Neuronal stem cell (in vitro differentiated cells): ENCODE measurements around the gene ITPR1.

Source experiments
- DNase-seq: peaks from one replicate; pipeline ENCODE4 v3.0.0-alpha.2; 2013; ENCODE audit warnings: low spot score
- H2AFZ ChIP-seq: one replicate; pipeline ENCODE4 v1.6.1; 2013; ENCODE audit warnings: mild to moderate bottlenecking, low read length, inconsistent platforms
- H2AK5ac ChIP-seq: 2 replicates; pipeline ENCODE4 v1.6.1; 2013; ENCODE audit warnings: low read depth, mild to moderate bottlenecking, inconsistent platforms, low read length, moderate library complexity, mixed read lengths
- H2BK120ac ChIP-seq: 2 replicates; pipeline ENCODE4 v1.6.1; 2013; ENCODE audit warnings: low read depth, mild to moderate bottlenecking, inconsistent platforms, low read length, moderate library complexity, mixed read lengths
- H2BK12ac ChIP-seq: one replicate; pipeline ENCODE4 v1.6.1; 2013; ENCODE audit warnings: low read length, inconsistent platforms
- H2BK15ac ChIP-seq: 2 replicates; pipeline ENCODE4 v1.6.1; 2013; ENCODE audit warnings: mild to moderate bottlenecking, low read length, inconsistent platforms, mixed read lengths
- H2BK5ac ChIP-seq: one replicate; pipeline ENCODE4 v1.6.1; 2013; ENCODE audit warnings: inconsistent platforms, mild to moderate bottlenecking, low read length, moderate library complexity
- H3K14ac ChIP-seq: one replicate; pipeline ENCODE4 v1.6.1; 2013; ENCODE audit warnings: low read length, inconsistent platforms
- H3K18ac ChIP-seq: 2 replicates; pipeline ENCODE4 v1.6.1; 2013; ENCODE audit warnings: low read length, inconsistent platforms
- H3K23ac ChIP-seq: 2 replicates; pipeline ENCODE4 v1.6.1; 2013; ENCODE audit warnings: low read depth, mild to moderate bottlenecking, mixed read lengths, low read length, inconsistent platforms; ENCODE audit not compliant: poor library complexity
- H3K27ac ChIP-seq: replicated peaks from 3 replicates; pipeline ENCODE4 v1.5.1; 2013; ENCODE audit warnings: low read length, inconsistent platforms
- H3K27me3 ChIP-seq, 3 experiments: 2 replicates each; pipeline ENCODE4 v1.6.1; 2013; ENCODE audit warnings: low read length in 3 of 3, mild to moderate bottlenecking in 2 of 3, inconsistent platforms in 1 of 3, low read depth in 1 of 3, mixed read lengths in 1 of 3, moderate library complexity in 1 of 3; ENCODE audit not compliant: control insufficient read depth in 3 of 3, insufficient read depth in 3 of 3
- H3K36me3 ChIP-seq, 2 donors: replicated peaks in 1 of 2; 2 replicates each; pipeline ENCODE4 v1.6.1; 2013; ENCODE audit warnings: low read length in 2 of 2; ENCODE audit not compliant: control insufficient read depth in 2 of 2, insufficient read depth in 2 of 2
- H3K4ac ChIP-seq: 2 replicates; pipeline ENCODE4 v1.6.1; 2013; ENCODE audit warnings: inconsistent platforms, mild to moderate bottlenecking, low read length, moderate library complexity
- H3K4me1 ChIP-seq, 2 donors: 1 replicate in 1 of 2; 2 replicates in 1 of 2; pipeline ENCODE4 v1.6.1; 2013; ENCODE audit warnings: low read length in 2 of 2, low read depth in 1 of 2; ENCODE audit not compliant: control insufficient read depth in 2 of 2, insufficient read depth in 1 of 2
- H3K4me2 ChIP-seq: one replicate; pipeline ENCODE4 v1.6.1; 2013; ENCODE audit warnings: mild to moderate bottlenecking, low read length, inconsistent platforms; ENCODE audit not compliant: insufficient read depth, poor library complexity, severe bottlenecking
- H3K4me3 ChIP-seq, 2 donors: 2 replicates each; pipeline ENCODE4 v1.5.1; 2013; ENCODE audit warnings: low read length in 2 of 2, mild to moderate bottlenecking in 2 of 2, inconsistent platforms in 1 of 2, moderate library complexity in 1 of 2
- H3K79me1 ChIP-seq: one replicate; pipeline ENCODE4 v1.6.1; 2013; ENCODE audit warnings: low read depth, mild to moderate bottlenecking, inconsistent platforms, low read length, moderate library complexity
- H3K9ac ChIP-seq: one replicate; pipeline ENCODE4 v1.6.1; 2013; ENCODE audit warnings: mild to moderate bottlenecking, low read depth, low read length, inconsistent platforms; ENCODE audit not compliant: poor library complexity
- H3K9me3 ChIP-seq, 2 donors: replicated peaks in 1 of 2; 2 replicates each; pipeline versions ENCODE3 to v1.6.1; 2013; ENCODE audit warnings: low read length in 2 of 2, mild to moderate bottlenecking in 2 of 2, inconsistent platforms in 1 of 2, low read depth in 1 of 2, mixed read lengths in 1 of 2, moderate library complexity in 1 of 2; ENCODE audit not compliant: control insufficient read depth in 2 of 2, insufficient read depth in 1 of 2
- H4K8ac ChIP-seq: one replicate; pipeline ENCODE4 v1.6.1; 2013; ENCODE audit warnings: low read depth, mild to moderate bottlenecking, inconsistent platforms, low read length, moderate library complexity
- H4K91ac ChIP-seq: one replicate; pipeline ENCODE4 v1.6.1; 2013; ENCODE audit warnings: low read length, low read depth, mild to moderate bottlenecking, inconsistent platforms; ENCODE audit not compliant: poor library complexity
- WGBS, 2 donors: extraction: QIAGEN DNeasy Blood & Tissue Kit; methylation state at CpG; one replicate each; pipeline ENCODE4 v1.1.7; 2013; ENCODE audit warnings: missing lambda C conversion rate in 2 of 2, mixed read lengths in 1 of 2; ENCODE audit not compliant: insufficient read length in 2 of 2, insufficient replicate concordance in 1 of 2; ENCODE audit errors: extremely low coverage in 2 of 2; 5-methylcytosine and 5-hydroxymethylcytosine counted together

The ITPR1 gene

GRCh38 chr3:4678320-4678719, 185.2 kb downstream of the ITPR1 start:
- H4K91ac ChIP-seq: no peak overlapping the region
- WGBS, 2 donors: no CpG with 5 or more reads among the region's 10 CpGs
- no peak for DNase-seq
- no peak overlapping the region for H3K23ac ChIP-seq
- H2BK5ac ChIP-seq: no peak overlapping the region
- no peaks in the 10 kb centered on the region for H3K27me3 ChIP-seq
- no peak overlapping the region for H3K4me3 ChIP-seq
- no peak overlapping the region for H2BK12ac ChIP-seq
- no peak overlapping the region for H3K4me2 ChIP-seq
- H4K8ac ChIP-seq: no peak overlapping the region
- H3K36me3 ChIP-seq: no peaks in the 10 kb centered on the region
- H2BK15ac ChIP-seq: no peak overlapping the region
- H3K79me1 ChIP-seq: no peaks in the 10 kb centered on the region
- H3K14ac ChIP-seq: no peak overlapping the region
- no peak overlapping the region for H2AFZ ChIP-seq
- H3K9ac ChIP-seq: no peak overlapping the region
- H3K4ac ChIP-seq: no peak overlapping the region
- no peak overlapping the region for H2BK120ac ChIP-seq
- no peak overlapping the region for H2AK5ac ChIP-seq
- no peak overlapping the region for H3K27ac ChIP-seq
- H3K4me1 ChIP-seq: no peaks in the 10 kb centered on the region
- H3K18ac ChIP-seq: no peak overlapping the region
- H3K9me3 ChIP-seq: no peaks in the 10 kb centered on the region

- no CpG with 5 or more reads among the region's 3 CpGs for WGBS, 2 donors
- no peak overlapping the region for H4K8ac ChIP-seq
Measured at GRCh38 chr3:4680227-4680691, 187.1 kb downstream of the ITPR1 start.

GRCh38 chr3:4680871-4681300, 187.7 kb downstream of the ITPR1 start:
- Histone ChIP-seq H3K27me3 (no peaks in the 10 kb centered on the region), H3K4me2 (no peak overlapping the region), H2AFZ (no peak overlapping the region), H3K23ac (no peak overlapping the region), H3K9me3 (no peaks in the 10 kb centered on the region), H3K18ac (no peak overlapping the region), H3K36me3 (no peaks in the 10 kb centered on the region), H2BK120ac (no peak overlapping the region), H3K9ac (no peak overlapping the region), H3K14ac (no peak overlapping the region), H2BK5ac (no peak overlapping the region), H4K91ac (no peak overlapping the region), H2BK12ac (no peak overlapping the region), H3K4me3 (no peak overlapping the region), H3K27ac (no peak overlapping the region), H3K4ac (no peak overlapping the region), H2AK5ac (no peak overlapping the region), H2BK15ac (no peak overlapping the region), H4K8ac (no peak overlapping the region), H3K4me1 (no peaks in the 10 kb centered on the region), H3K79me1 (no peaks in the 10 kb centered on the region)
- no CpG with 5 or more reads among the region's 2 CpGs for WGBS, 2 donors
- DNase-seq: no peak

More at GRCh38 chr3:4680227-4680691, 187.1 kb downstream of the ITPR1 start:
- Histone ChIP-seq H2AFZ (no peak overlapping the region), H3K27me3 (no peaks in the 10 kb centered on the region), H2AK5ac (no peak overlapping the region), H3K18ac (no peak overlapping the region), H2BK12ac (no peak overlapping the region), H3K9me3 (no peaks in the 10 kb centered on the region), H4K91ac (no peak overlapping the region), H3K4me3 (no peak overlapping the region), H3K79me1 (no peaks in the 10 kb centered on the region), H2BK5ac (no peak overlapping the region), H3K9ac (no peak overlapping the region), H3K36me3 (no peaks in the 10 kb centered on the region), H3K4me2 (no peak overlapping the region), H3K4me1 (no peaks in the 10 kb centered on the region), H2BK120ac (no peak overlapping the region), H3K27ac (no peak overlapping the region), H3K4ac (no peak overlapping the region), H2BK15ac (no peak overlapping the region), H3K14ac (no peak overlapping the region), H3K23ac (no peak overlapping the region)
- no peak for DNase-seq

- H2AK5ac ChIP-seq: no peak overlapping the region
- H3K79me1 ChIP-seq: no peaks in the 10 kb centered on the region
- peaks cover 0 to under 1% of the 10 kb centered on the region in 2 donors for H3K4me1 ChIP-seq
- H3K27ac ChIP-seq: no peak overlapping the region
- no peak overlapping the region for H2BK5ac ChIP-seq
- DNase-seq: no peak
- no peaks in the 10 kb centered on the region for H3K36me3 ChIP-seq
- no peak overlapping the region for H3K14ac ChIP-seq
- no peak overlapping the region for H2BK15ac ChIP-seq
- H3K27me3 ChIP-seq: no peaks in the 10 kb centered on the region
- H3K9ac ChIP-seq: no peak overlapping the region
- H3K18ac ChIP-seq: no peak overlapping the region
- H2BK12ac ChIP-seq: no peak overlapping the region
- H3K4me3 ChIP-seq: no peak overlapping the region
- H4K91ac ChIP-seq: no peak overlapping the region
- H3K4me2 ChIP-seq: no peak overlapping the region
- H2BK120ac ChIP-seq: no peak overlapping the region
- no peak overlapping the region for H3K23ac ChIP-seq
- no peaks in the 10 kb centered on the region for H3K9me3 ChIP-seq
- H4K8ac ChIP-seq: no peak overlapping the region
- H3K4ac ChIP-seq: no peak overlapping the region
- no peak overlapping the region for H2AFZ ChIP-seq
Measured at GRCh38 chr3:4681301-4681700, 188.2 kb downstream of the ITPR1 start.
